Smooth muscle cell (in vitro differentiated cells): ENCODE measurements around the gene CYRIA. TPM values are rescaled to one million over a fixed set of nuclear protein-coding genes. Genes with fewer than 3 reads are reported as not detected.

Source experiments
- DNase-seq: peaks from one replicate; lab custom pipeline; 2025; ENCODE audit not compliant: unreplicated experiment; lab: John Stamatoyannopoulos, UW
- H2AFZ ChIP-seq: fragments of 200-600 bp; sonication (generic); 2 replicates; pipeline ENCODE4 v1.6.0; 2016; ENCODE audit warnings: antibody characterized with exemption, low read depth, mild to moderate bottlenecking
- H3F3A ChIP-seq: fragments of 200-600 bp; sonication (generic); 2 replicates; pipeline ENCODE4 v1.6.0; 2017; ENCODE audit warnings: antibody characterized with exemption, low read depth
- H3K27ac ChIP-seq: fragments of 200-600 bp; sonication (generic); 2 replicates; pipeline ENCODE4 v1.5.1; 2016; ENCODE audit warnings: low read depth, mild to moderate bottlenecking
- H3K27me3 ChIP-seq: fragments of 200-600 bp; sonication (generic); 2 replicates; pipeline ENCODE4 v1.6.1; 2016; ENCODE audit warnings: low read depth, mild to moderate bottlenecking
- H3K36me3 ChIP-seq: fragments of 200-600 bp; sonication (generic); 2 replicates; pipeline ENCODE4 v1.5.1; 2016; ENCODE audit warnings: low read depth
- H3K4me1 ChIP-seq: fragments of 200-600 bp; sonication (generic); 2 replicates; pipeline ENCODE4 v1.5.1; 2016; ENCODE audit warnings: low read depth
- H3K4me2 ChIP-seq: fragments of 200-600 bp; sonication (generic); 2 replicates; pipeline ENCODE4 v1.6.0; 2016; ENCODE audit warnings: mild to moderate bottlenecking
- H3K4me3 ChIP-seq: fragments of 200-600 bp; sonication (generic); 2 replicates; pipeline ENCODE4 v1.5.1; 2016; ENCODE audit warnings: mild to moderate bottlenecking
- H3K79me2 ChIP-seq: fragments of 200-600 bp; sonication (generic); 2 replicates; pipeline ENCODE4 v1.6.0; 2016; ENCODE audit warnings: low read depth, mild to moderate bottlenecking
- H3K9ac ChIP-seq: fragments of 200-600 bp; sonication (generic); 2 replicates; pipeline ENCODE4 v1.6.0; 2016; ENCODE audit warnings: low read depth
- H3K9me3 ChIP-seq: fragments of 200-600 bp; sonication (generic); replicated peaks from 2 replicates; pipeline ENCODE4 v1.5.1; 2016; ENCODE audit warnings: low read depth
- H4K20me1 ChIP-seq: fragments of 200-600 bp; sonication (generic); 2 replicates; pipeline ENCODE4 v1.6.0; 2016; ENCODE audit warnings: low read depth
- CTCF ChIP-seq: fragments of 200-600 bp; sonication (generic); IDR thresholded peaks from 2 replicates; pipeline ENCODE4 v1.5.1; 2017; ENCODE audit warnings: borderline replicate concordance, mild to moderate bottlenecking, antibody characterized with exemption; ENCODE audit not compliant: insufficient read depth, poor library complexity, severe bottlenecking
- WGBS: methylation state at CpG from one replicate; pipeline ENCODE4 v1.1.7; 2016; ENCODE audit warnings: low lambda C conversion rate; 5-methylcytosine and 5-hydroxymethylcytosine counted together
- polyA plus RNA-seq: library from polyadenylated mRNA; unstranded; fragments of >200 nt; fragmentation: Nextera tagmentation; extraction: Ambion mirVana; gene quantifications from 2 replicates; pipeline ENCODE4 v1.2.1, GENCODE V29; 2016
- total RNA-seq: library from RNA; depleted of rRNA; stranded (reverse); fragments of >200 nt; gene quantifications from 2 replicates; pipeline ENCODE4 v1.2.3, GENCODE V29; 2014

Gene CYRIA
- total and polyA plus RNA-seq, 2 experiments from 2014 or later = 1.7 to 5.8 TPM

- no peak for TF ChIP-seq CTCF
- H3K4me3 ChIP-seq = no peak overlapping the region
- no peak overlapping the region for H3K27ac ChIP-seq
- peaks cover 6% of the 10 kb centered on the region for H3F3A ChIP-seq
- no peak overlapping the region for H3K9ac ChIP-seq
- DNase-seq = no peak
- H2AFZ ChIP-seq = no peak overlapping the region
- no peaks in the 10 kb centered on the region for H3K4me1 ChIP-seq
- H3K4me2 ChIP-seq = no peak overlapping the region
- no peaks in the 10 kb centered on the region for H3K27me3 ChIP-seq
- H3K36me3 ChIP-seq = no peaks in the 10 kb centered on the region
- WGBS = 85% methylated on average over 6 of the region's 6 CpGs
- no peaks in the 10 kb centered on the region for H3K9me3 ChIP-seq
- H3K79me2 ChIP-seq = no peaks in the 10 kb centered on the region
- no peaks in the 10 kb centered on the region for H4K20me1 ChIP-seq
These were observed 21.3 kb downstream of the CYRIA start for GRCh38 chr2:16644221-16644925.

- no peak overlapping the region for H3K9ac ChIP-seq
- no peaks in the 10 kb centered on the region for H4K20me1 ChIP-seq
- peaks cover 6% of the 10 kb centered on the region for H3F3A ChIP-seq
- WGBS = 82% methylated on average over 2 of the region's 2 CpGs
- no peaks in the 10 kb centered on the region for H3K36me3 ChIP-seq
- no peak overlapping the region for H2AFZ ChIP-seq
- DNase-seq = no peak
- no peak overlapping the region for H3K4me2 ChIP-seq
- H3K4me1 ChIP-seq = peaks cover 5% of the 10 kb centered on the region
- no peak for TF ChIP-seq CTCF
- no peaks in the 10 kb centered on the region for H3K9me3 ChIP-seq
- no peaks in the 10 kb centered on the region for H3K79me2 ChIP-seq
- H3K27ac ChIP-seq = no peak overlapping the region
- no peaks in the 10 kb centered on the region for H3K27me3 ChIP-seq
- H3K4me3 ChIP-seq = no peak overlapping the region
These were observed 22.5 kb downstream of the CYRIA start for GRCh38 chr2:16643099-16643498.

GRCh38 chr2:16642088-16642487 lies 23.5 kb downstream of the CYRIA start:
- Histone ChIP-seq H3K9ac (no peak overlapping the region), H3F3A (peaks cover 9% of the 10 kb centered on the region), H3K4me3 (no peak overlapping the region), H4K20me1 (no peaks in the 10 kb centered on the region), H3K4me2 (no peak overlapping the region), H3K79me2 (no peaks in the 10 kb centered on the region), H3K9me3 (no peaks in the 10 kb centered on the region), H3K27me3 (no peaks in the 10 kb centered on the region), H3K27ac (no peak overlapping the region), H3K4me1 (peaks cover 5% of the 10 kb centered on the region), H3K36me3 (no peaks in the 10 kb centered on the region), H2AFZ (no peak overlapping the region)
- 94% methylated on average over 3 of the region's 3 CpGs for WGBS
- no peak for DNase-seq
- TF ChIP-seq CTCF = no peak

- WGBS = 93% methylated on average over 2 of the region's 2 CpGs
These were observed 24.1 kb downstream of the CYRIA start for GRCh38 chr2:16641509-16641908.

More at GRCh38 chr2:16641509-16641908, 24.1 kb downstream of the CYRIA start:
- Histone ChIP-seq H3K4me1 (peaks cover 5% of the 10 kb centered on the region), H3K9me3 (no peaks in the 10 kb centered on the region), H3K4me3 (no peak overlapping the region), H3K9ac (no peak overlapping the region), H4K20me1 (no peaks in the 10 kb centered on the region), H3K27ac (no peak overlapping the region), H3K27me3 (no peaks in the 10 kb centered on the region), H3F3A (peaks cover 15% of the 10 kb centered on the region), H2AFZ (no peak overlapping the region), H3K36me3 (no peaks in the 10 kb centered on the region), H3K79me2 (no peaks in the 10 kb centered on the region), H3K4me2 (no peak overlapping the region)
- TF ChIP-seq CTCF = no peak
- DNase-seq = no peak
